T-helper 17 cell (primary cell): ENCODE data around the gene EPHA7. TPM values are rescaled to one million over a fixed set of nuclear protein-coding genes. Genes with fewer than 3 reads are reported as not detected.

Experiments used
- ATAC-seq: fragments of 150-1000 bp; cut with Tn5 transposase; 2 replicates; pipeline ENCODE4 v1.10.0; 2021; ENCODE audit warnings: mild to moderate bottlenecking, moderate library complexity
- DNase-seq, 3 donors: peaks; one replicate each; pipeline versions ENCODE4 v3.0.0 to v3.0.0-alpha.2; 2020 to 2021
- H3K9me3 ChIP-seq: one replicate; pipeline ENCODE4 v1.7.0; 2013; ENCODE audit warnings: low read length, mild to moderate bottlenecking; ENCODE audit not compliant: control insufficient read depth, poor library complexity, severe bottlenecking
- H3K27ac Mint-ChIP-seq: one replicate; pipeline ENCODE4 v1.8.0; 2022; ENCODE audit warnings: mild to moderate bottlenecking, moderate library complexity, mixed read lengths
- H3K27me3 Mint-ChIP-seq: one replicate; pipeline ENCODE4 v1.8.0; 2022; ENCODE audit warnings: mixed read lengths
- H3K36me3 Mint-ChIP-seq: one replicate; pipeline ENCODE4 v1.8.0; 2022; ENCODE audit warnings: low read depth, mixed read lengths
- H3K4me1 Mint-ChIP-seq: one replicate; pipeline ENCODE4 v1.8.0; 2022; ENCODE audit warnings: mild to moderate bottlenecking, mixed read lengths
- H3K4me3 Mint-ChIP-seq: one replicate; pipeline ENCODE4 v1.8.0; 2022; ENCODE audit warnings: mild to moderate bottlenecking, moderate library complexity, mixed read lengths
- total RNA-seq, 4 donors: library from RNA in 2 of 4; stranded (reverse) in 2 of 4; gene quantifications; one replicate each; pipeline ENCODE4 v1.2.3 and lab custom pipeline; 2022 to 2026

Gene EPHA7
- total RNA-seq, 2 donors from 2014 or later = not detected

- H3K4me1 Mint-ChIP-seq = no peaks in the 10 kb centered on the region
- no peaks in the 10 kb centered on the region for H3K27me3 Mint-ChIP-seq
- ATAC-seq (no peak), DNase-seq (no peak)
- H3K4me3 Mint-ChIP-seq = no peak overlapping the region
- H3K36me3 Mint-ChIP-seq = no peaks in the 10 kb centered on the region
- no peaks in the 10 kb centered on the region for H3K9me3 ChIP-seq
- H3K27ac Mint-ChIP-seq = no peak overlapping the region
These were observed 118.7 kb downstream of the EPHA7 start for GRCh38 chr6:93300661-93301060.

GRCh38 chr6:93299622-93300021 is 119.7 kb downstream of the EPHA7 start:
- no peaks in the 10 kb centered on the region for H3K27me3 Mint-ChIP-seq
- ATAC-seq = no peak

GRCh38 chr6:93295631-93296030 is 123.7 kb downstream of the EPHA7 start:
- H3K36me3 Mint-ChIP-seq = no peaks in the 10 kb centered on the region
- H3K27me3 Mint-ChIP-seq = no peaks in the 10 kb centered on the region
- no peaks in the 10 kb centered on the region for H3K9me3 ChIP-seq
- DNase-seq (no peak), ATAC-seq (no peak)
- no peak overlapping the region for H3K27ac Mint-ChIP-seq
- no peak overlapping the region for H3K4me3 Mint-ChIP-seq
- no peaks in the 10 kb centered on the region for H3K4me1 Mint-ChIP-seq

More at GRCh38 chr6:93299622-93300021, 119.7 kb downstream of the EPHA7 start:
- H3K4me1 Mint-ChIP-seq = no peaks in the 10 kb centered on the region
- no peak overlapping the region for H3K4me3 Mint-ChIP-seq
- H3K36me3 Mint-ChIP-seq = no peaks in the 10 kb centered on the region
- DNase-seq = no peak
- H3K9me3 ChIP-seq = no peaks in the 10 kb centered on the region
- no peak overlapping the region for H3K27ac Mint-ChIP-seq

GRCh38 chr6:93294879-93295278 is 124.5 kb downstream of the EPHA7 start:
- no peaks in the 10 kb centered on the region for H3K27me3 Mint-ChIP-seq
- no peaks in the 10 kb centered on the region for H3K4me1 Mint-ChIP-seq
- no peaks in the 10 kb centered on the region for H3K36me3 Mint-ChIP-seq
- no peak for DNase-seq
- ATAC-seq = no peak
- H3K9me3 ChIP-seq = no peaks in the 10 kb centered on the region
- H3K4me3 Mint-ChIP-seq = no peak overlapping the region
- no peak overlapping the region for H3K27ac Mint-ChIP-seq

- Mint-ChIP-seq H3K4me1 (no peaks in the 10 kb centered on the region), H3K36me3 (no peaks in the 10 kb centered on the region), H3K27ac (no peak overlapping the region), H3K27me3 (no peaks in the 10 kb centered on the region), H3K4me3 (no peak overlapping the region)
- DNase-seq (no peak), ATAC-seq (no peak)
- no peaks in the 10 kb centered on the region for H3K9me3 ChIP-seq
These were observed 125.5 kb downstream of the EPHA7 start for GRCh38 chr6:93293872-93294271.

- H3K27me3 Mint-ChIP-seq = no peaks in the 10 kb centered on the region
- H3K9me3 ChIP-seq = no peaks in the 10 kb centered on the region
- H3K4me3 Mint-ChIP-seq = no peak overlapping the region
- DNase-seq = no peak
- H3K36me3 Mint-ChIP-seq = no peaks in the 10 kb centered on the region
- no peak overlapping the region for H3K27ac Mint-ChIP-seq
- no peaks in the 10 kb centered on the region for H3K4me1 Mint-ChIP-seq
- no peak for ATAC-seq
These were observed 125.9 kb downstream of the EPHA7 start for GRCh38 chr6:93293460-93293859.

GRCh38 chr6:93282521-93283031 is 136.8 kb downstream of the EPHA7 start:
- Mint-ChIP-seq H3K27me3 (no peaks in the 10 kb centered on the region), H3K36me3 (no peaks in the 10 kb centered on the region), H3K4me1 (no peaks in the 10 kb centered on the region), H3K27ac (no peak overlapping the region), H3K4me3 (no peak overlapping the region)
- DNase-seq (peak in 2 of 3 donors; percentile 4 to 6), ATAC-seq (no peak)
- H3K9me3 ChIP-seq = no peaks in the 10 kb centered on the region

GRCh38 chr6:93278241-93278640 is 141.1 kb downstream of the EPHA7 start:
- H3K9me3 ChIP-seq = no peaks in the 10 kb centered on the region
- no peaks in the 10 kb centered on the region for H3K4me1 Mint-ChIP-seq
- no peak overlapping the region for H3K27ac Mint-ChIP-seq
- no peak for DNase-seq
- no peaks in the 10 kb centered on the region for H3K36me3 Mint-ChIP-seq
- no peak for ATAC-seq
- no peak overlapping the region for H3K4me3 Mint-ChIP-seq
- no peaks in the 10 kb centered on the region for H3K27me3 Mint-ChIP-seq

GRCh38 chr6:93272896-93273295 is 146.5 kb downstream of the EPHA7 start:
- Mint-ChIP-seq H3K4me3 (no peak overlapping the region), H3K27ac (no peak overlapping the region), H3K36me3 (no peaks in the 10 kb centered on the region), H3K27me3 (no peaks in the 10 kb centered on the region), H3K4me1 (no peaks in the 10 kb centered on the region)
- ATAC-seq = no peak
- DNase-seq = no peak
- no peaks in the 10 kb centered on the region for H3K9me3 ChIP-seq

- Mint-ChIP-seq H3K36me3 (no peaks in the 10 kb centered on the region), H3K27me3 (no peaks in the 10 kb centered on the region), H3K27ac (no peak overlapping the region), H3K4me3 (no peak overlapping the region), H3K4me1 (no peaks in the 10 kb centered on the region)
- ATAC-seq = no peak
- DNase-seq = no peak
- H3K9me3 ChIP-seq = no peaks in the 10 kb centered on the region
These were observed 147.1 kb downstream of the EPHA7 start for GRCh38 chr6:93272211-93272610.

- no peaks in the 10 kb centered on the region for H3K9me3 ChIP-seq
- Mint-ChIP-seq H3K36me3 (no peaks in the 10 kb centered on the region), H3K4me1 (no peaks in the 10 kb centered on the region), H3K27me3 (no peaks in the 10 kb centered on the region), H3K4me3 (no peak overlapping the region), H3K27ac (no peak overlapping the region)
- DNase-seq (no peak), ATAC-seq (no peak)
These were observed 153.1 kb downstream of the EPHA7 start for GRCh38 chr6:93266116-93266817.

- DNase-seq = no peak
- H3K4me1 Mint-ChIP-seq = no peaks in the 10 kb centered on the region
- no peaks in the 10 kb centered on the region for H3K9me3 ChIP-seq
- no peak overlapping the region for H3K27ac Mint-ChIP-seq
- H3K36me3 Mint-ChIP-seq = no peaks in the 10 kb centered on the region
- no peaks in the 10 kb centered on the region for H3K27me3 Mint-ChIP-seq
- H3K4me3 Mint-ChIP-seq = no peak overlapping the region
- ATAC-seq = no peak
These were observed 158.5 kb downstream of the EPHA7 start for GRCh38 chr6:93260881-93261280.

- Mint-ChIP-seq H3K4me3 (no peak overlapping the region), H3K36me3 (no peaks in the 10 kb centered on the region), H3K27me3 (no peaks in the 10 kb centered on the region), H3K27ac (no peak overlapping the region), H3K4me1 (no peaks in the 10 kb centered on the region)
- no peaks in the 10 kb centered on the region for H3K9me3 ChIP-seq
- ATAC-seq (no peak), DNase-seq (no peak)
These were observed 160.0 kb downstream of the EPHA7 start for GRCh38 chr6:93259332-93259731.

- H3K4me1 Mint-ChIP-seq = no peaks in the 10 kb centered on the region
- no peak overlapping the region for H3K27ac Mint-ChIP-seq
- no peaks in the 10 kb centered on the region for H3K27me3 Mint-ChIP-seq
- DNase-seq (no peak), ATAC-seq (no peak)
- no peak overlapping the region for H3K4me3 Mint-ChIP-seq
- H3K9me3 ChIP-seq = no peaks in the 10 kb centered on the region
- no peaks in the 10 kb centered on the region for H3K36me3 Mint-ChIP-seq
These were observed 166.4 kb downstream of the EPHA7 start for GRCh38 chr6:93252930-93253329.
